ENCODE results near the gene TMED4.
"Not testable (repeated sequence)": the region's sequence is repeated elsewhere in the genome, so short reads cannot be mapped to it uniquely, and the experiment has no call there.

TMED4 gene

DNA sequence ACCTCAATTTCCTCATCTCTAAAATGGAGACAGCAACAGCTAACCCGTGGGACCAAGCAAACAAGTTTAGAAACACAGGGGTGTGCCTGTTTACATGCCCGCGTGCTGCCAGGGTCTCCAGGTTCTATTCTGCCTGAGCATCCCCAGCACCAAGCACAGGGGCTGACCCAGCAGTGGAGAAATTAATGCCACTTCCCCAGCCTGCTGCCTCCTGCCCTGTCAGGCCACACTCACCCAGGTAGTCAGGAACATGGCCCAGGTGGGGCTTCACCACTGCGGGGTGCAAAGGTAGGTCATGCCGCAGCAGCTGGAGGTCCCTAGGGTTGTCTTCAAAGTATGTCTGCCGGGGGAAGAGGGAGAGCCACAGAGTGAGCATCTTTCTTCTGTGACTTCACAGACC is 14.1 kb downstream of the TMED4 start:
- DNase-seq (ENCODE audit: low read depth) = no peak
- TF ChIP-seq, protein P1, sequence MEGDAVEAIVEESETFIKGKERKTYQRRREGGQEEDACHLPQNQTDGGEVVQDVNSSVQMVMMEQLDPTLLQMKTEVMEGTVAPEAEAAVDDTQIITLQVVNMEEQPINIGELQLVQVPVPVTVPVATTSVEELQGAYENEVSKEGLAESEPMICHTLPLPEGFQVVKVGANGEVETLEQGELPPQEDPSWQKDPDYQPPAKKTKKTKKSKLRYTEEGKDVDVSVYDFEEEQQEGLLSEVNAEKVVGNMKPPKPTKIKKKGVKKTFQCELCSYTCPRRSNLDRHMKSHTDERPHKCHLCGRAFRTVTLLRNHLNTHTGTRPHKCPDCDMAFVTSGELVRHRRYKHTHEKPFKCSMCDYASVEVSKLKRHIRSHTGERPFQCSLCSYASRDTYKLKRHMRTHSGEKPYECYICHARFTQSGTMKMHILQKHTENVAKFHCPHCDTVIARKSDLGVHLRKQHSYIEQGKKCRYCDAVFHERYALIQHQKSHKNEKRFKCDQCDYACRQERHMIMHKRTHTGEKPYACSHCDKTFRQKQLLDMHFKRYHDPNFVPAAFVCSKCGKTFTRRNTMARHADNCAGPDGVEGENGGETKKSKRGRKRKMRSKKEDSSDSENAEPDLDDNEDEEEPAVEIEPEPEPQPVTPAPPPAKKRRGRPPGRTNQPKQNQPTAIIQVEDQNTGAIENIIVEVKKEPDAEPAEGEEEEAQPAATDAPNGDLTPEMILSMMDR (IDR thresholded peaks at IDR 0.05; ENCODE audit: low read length, missing control alignments) = no peak
- no peak overlapping the region for H3K4me3 ChIP-seq (replicated peaks; ENCODE audit: low read depth, low read length)

DNA sequence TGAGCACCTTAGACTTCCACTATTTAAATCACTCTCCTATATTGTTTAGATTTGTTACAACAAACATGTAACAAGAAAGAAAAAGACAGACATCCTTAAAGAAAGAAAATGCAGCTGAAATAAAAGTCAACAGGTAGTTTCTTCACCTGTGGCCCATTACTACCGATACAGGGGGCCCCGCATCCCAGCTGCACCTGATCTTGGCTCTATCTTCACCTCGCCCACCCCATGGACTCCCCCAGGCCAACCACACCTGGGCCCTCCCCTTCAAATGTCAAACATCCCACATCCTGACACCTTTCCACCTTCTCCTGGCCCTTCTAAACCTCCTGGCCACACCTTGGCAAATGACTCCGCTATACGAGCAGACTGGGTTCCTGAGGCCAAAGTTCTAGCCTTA is 15.4 kb downstream of the TMED4 start:
- H3K4me3 ChIP-seq (replicated peaks; ENCODE audit: low read depth, low read length) = no peak overlapping the region
- TF ChIP-seq, protein P1 (IDR thresholded peaks at IDR 0.05; ENCODE audit: low read length, missing control alignments) = no peak
- DNase-seq (ENCODE audit: low read depth) = no peak

DNA sequence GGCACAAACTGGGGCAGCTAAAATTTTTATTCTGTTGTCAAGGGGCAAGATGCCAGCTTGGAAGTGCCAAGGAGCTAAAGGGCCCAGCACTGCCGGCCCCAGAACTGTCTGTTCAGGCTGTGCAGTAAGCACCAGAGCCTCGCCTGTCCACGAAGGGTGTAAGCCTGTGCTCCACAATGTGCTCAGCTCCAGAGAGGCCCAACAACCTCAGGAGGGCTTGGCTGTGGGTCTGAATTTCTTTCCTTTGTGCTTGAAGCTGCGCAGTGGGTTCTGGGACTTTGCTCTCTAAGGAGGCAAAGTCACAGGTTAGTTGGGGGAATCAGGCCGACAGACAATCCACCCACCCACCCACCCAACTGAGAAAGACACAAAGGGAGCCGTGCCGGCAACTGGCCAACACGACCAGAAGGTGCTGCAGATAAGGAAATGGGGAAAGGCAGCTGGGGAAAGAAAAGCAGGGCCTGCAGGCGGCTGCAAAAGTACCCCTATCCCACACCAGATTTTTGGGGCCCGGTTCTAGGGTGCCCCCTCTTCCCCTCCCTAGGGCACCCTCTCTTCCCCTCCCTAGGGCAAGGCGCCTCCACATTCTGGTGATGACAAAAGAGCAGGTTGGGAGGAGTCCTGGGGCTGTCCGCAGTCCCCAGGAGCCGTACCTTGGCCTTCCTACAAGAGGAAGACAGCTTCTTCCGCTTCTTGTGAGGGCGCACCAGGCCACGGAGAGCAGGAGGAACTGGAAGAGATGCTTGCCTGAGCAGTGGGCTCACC is 16.1 kb downstream of the TMED4 start:
- TF ChIP-seq, protein P1 (IDR thresholded peaks at IDR 0.05; ENCODE audit: low read length, missing control alignments) = no peak
- no peak for DNase-seq (ENCODE audit: low read depth)
- no peak overlapping the region for H3K4me3 ChIP-seq (replicated peaks; ENCODE audit: low read depth, low read length)

DNA sequence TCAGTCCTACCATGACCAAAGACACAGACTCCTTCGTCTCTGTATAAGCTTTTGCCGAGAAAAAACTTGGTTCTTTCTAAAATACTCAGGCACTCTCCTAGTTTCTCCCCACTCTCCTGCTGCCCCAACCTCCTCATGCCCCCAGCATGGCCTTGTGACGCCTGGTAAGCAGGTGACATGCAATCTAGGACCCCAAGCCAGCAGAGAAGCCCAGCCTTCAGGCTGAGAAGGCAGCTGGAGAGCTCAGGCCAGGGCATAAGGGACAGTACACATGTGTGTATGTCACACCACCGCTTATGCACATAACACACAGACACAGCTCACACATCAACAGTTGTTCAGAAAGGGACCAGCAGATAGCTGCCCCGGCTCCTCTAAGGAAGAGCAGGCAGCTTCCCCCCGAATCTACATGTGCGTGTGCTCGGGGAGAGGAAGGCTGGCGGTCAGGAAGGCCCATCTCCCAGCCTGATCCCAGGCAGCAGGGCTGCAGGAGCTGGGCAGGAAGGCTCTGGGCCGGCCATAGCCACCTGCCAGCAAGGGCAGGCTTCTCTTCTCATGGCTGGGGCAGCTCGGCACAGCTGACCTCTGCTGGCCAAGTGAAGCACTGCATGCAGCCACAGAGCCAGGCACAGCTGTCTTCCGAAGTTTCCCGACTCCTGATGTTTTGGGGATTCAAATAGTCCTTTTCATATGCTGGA is 16.8 kb downstream of the TMED4 start:
- peak; percentile 70 for DNase-seq (ENCODE audit: low read depth)
- TF ChIP-seq, protein P1 (IDR thresholded peaks at IDR 0.05; ENCODE audit: low read length, missing control alignments) = peak; percentile 97
- no peak overlapping the region for H3K4me3 ChIP-seq (replicated peaks; ENCODE audit: low read depth, low read length)

DNA sequence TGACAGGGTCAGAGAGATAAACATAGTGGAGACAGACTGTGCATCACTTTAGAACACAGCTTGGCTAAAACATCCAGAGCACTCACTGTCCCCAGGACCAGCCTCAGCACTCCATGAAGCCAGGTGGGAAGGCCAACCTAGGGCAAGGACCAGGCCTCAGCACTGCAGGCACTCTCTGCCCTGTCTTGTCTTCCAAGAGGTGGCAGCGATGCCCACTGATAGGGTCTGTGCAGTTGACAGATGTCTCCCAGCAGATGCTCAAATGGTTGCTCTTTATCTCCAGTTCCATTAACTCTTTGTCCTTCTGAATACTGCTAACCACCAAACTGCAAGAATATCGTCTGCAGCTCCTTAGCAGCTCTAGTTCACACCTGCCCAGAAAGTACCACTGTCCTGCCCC is 17.4 kb downstream of the TMED4 start:
- TF ChIP-seq, protein P1 (IDR thresholded peaks at IDR 0.05; ENCODE audit: low read length, missing control alignments) = no peak
- no peak for DNase-seq (ENCODE audit: low read depth)
- no peak overlapping the region for H3K4me3 ChIP-seq (replicated peaks; ENCODE audit: low read depth, low read length)

DNA sequence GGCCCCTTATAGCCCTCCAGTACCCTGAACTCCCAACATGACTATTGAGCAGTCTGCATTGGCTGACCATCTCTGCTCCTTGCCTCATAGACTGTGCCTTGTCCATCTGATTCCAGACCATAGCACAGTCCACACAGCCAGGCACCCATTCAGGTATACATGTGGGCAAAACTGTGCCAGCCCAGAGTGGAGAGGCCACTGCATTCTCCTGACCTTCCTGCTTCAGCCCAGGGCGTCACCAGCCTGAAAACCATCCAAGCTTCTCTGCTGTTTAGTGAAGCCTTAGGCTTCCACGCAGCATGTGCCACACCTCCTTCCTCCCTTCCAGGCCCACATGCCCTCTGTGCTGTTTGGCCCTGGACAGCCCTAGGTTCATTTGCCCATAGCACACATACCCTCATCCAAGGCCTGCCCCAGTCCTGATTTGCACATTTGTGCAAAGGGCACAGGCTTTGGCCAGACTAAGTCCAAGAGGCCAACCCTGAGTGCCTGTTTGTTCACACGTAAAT is 18.8 kb downstream of the TMED4 start:
- DNase-seq (ENCODE audit: low read depth) = no peak
- TF ChIP-seq, protein P1 (IDR thresholded peaks at IDR 0.05; ENCODE audit: low read length, missing control alignments) = no peak
- no peak overlapping the region for H3K4me3 ChIP-seq (replicated peaks; ENCODE audit: low read depth, low read length)

DNA sequence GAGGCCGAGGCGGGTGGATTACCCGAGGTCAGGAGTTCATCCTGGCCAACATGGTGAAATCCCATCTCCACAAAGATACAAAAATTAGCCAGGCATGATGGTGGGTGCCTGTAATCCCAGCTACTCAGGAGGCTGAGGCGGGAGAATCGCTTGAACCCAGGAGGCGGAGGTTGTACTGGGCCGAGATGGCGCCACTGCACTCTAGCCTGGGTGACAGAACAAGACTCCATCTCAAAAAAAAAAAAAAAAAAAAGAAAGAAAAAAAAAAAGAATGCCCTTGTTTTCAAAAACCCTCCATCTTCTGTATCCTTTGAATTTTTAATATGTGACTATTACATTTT is 19.4 kb downstream of the TMED4 start:
- DNase-seq (ENCODE audit: low read depth); H3K4me3 ChIP-seq (replicated peaks; ENCODE audit: low read depth, low read length): not testable (repeated sequence)
